ENCODE results near the gene RNF187.

The RNF187 gene

GRCh38 chr1:228478326-228478725 lies 8.9 kb upstream of the RNF187 start:
- Histone ChIP-seq H3K9ac (ENCODE audit: insufficient read length, low read depth) (no peak overlapping the region), H3K4me3 (ENCODE audit: insufficient read length, low read depth) (no peak overlapping the region), H3K27me3 (ENCODE audit: insufficient read depth, insufficient read length) (no peaks in the 10 kb centered on the region), H3K4me1 (ENCODE audit: insufficient read depth, insufficient read length) (peaks cover 16% of the 10 kb centered on the region), H3K9me3 (ENCODE audit: insufficient read depth, low read length) (no peaks in the 10 kb centered on the region), H3K36me3 (ENCODE audit: insufficient read depth, insufficient read length, low read length) (no peaks in the 10 kb centered on the region)
- no peak for TF ChIP-seq YY1 (IDR thresholded peaks at IDR 0.05; ENCODE audit: insufficient read depth, insufficient read length)
- no peak for TF ChIP-seq ZNF274 (IDR thresholded peaks at IDR 0.05; ENCODE audit: low read depth, low read length)
- TF ChIP-seq SUZ12 (IDR thresholded peaks at IDR 0.05; ENCODE audit: extremely low read depth, insufficient read depth, insufficient read length): no peak
- DNase-seq (ENCODE audit: low read depth, low spot score): no peak

- no peak for TF ChIP-seq SUZ12 (IDR thresholded peaks at IDR 0.05; ENCODE audit: extremely low read depth, insufficient read depth, insufficient read length)
- TF ChIP-seq ZNF274 (IDR thresholded peaks at IDR 0.05; ENCODE audit: low read depth, low read length): no peak
- TF ChIP-seq YY1 (IDR thresholded peaks at IDR 0.05; ENCODE audit: insufficient read depth, insufficient read length): no peak
- H3K36me3 ChIP-seq (ENCODE audit: insufficient read depth, insufficient read length, low read length): no peaks in the 10 kb centered on the region
- H3K27me3 ChIP-seq (ENCODE audit: insufficient read depth, insufficient read length): no peaks in the 10 kb centered on the region
- no peak overlapping the region for H3K4me3 ChIP-seq (ENCODE audit: insufficient read length, low read depth)
- no peaks in the 10 kb centered on the region for H3K9me3 ChIP-seq (ENCODE audit: insufficient read depth, low read length)
- H3K9ac ChIP-seq (ENCODE audit: insufficient read length, low read depth): peak overlapping the region; percentile 39
- no peak for DNase-seq (ENCODE audit: low read depth, low spot score)
- H3K4me1 ChIP-seq (ENCODE audit: insufficient read depth, insufficient read length): peaks cover 14% of the 10 kb centered on the region
Observed at GRCh38 chr1:228478912-228479711, 8.1 kb upstream of the RNF187 start.

- Histone ChIP-seq H3K9ac (ENCODE audit: insufficient read length, low read depth) (no peak overlapping the region), H3K9me3 (ENCODE audit: insufficient read depth, low read length) (no peaks in the 10 kb centered on the region), H3K4me1 (ENCODE audit: insufficient read depth, insufficient read length) (peaks cover 11% of the 10 kb centered on the region), H3K27me3 (ENCODE audit: insufficient read depth, insufficient read length) (no peaks in the 10 kb centered on the region), H3K4me3 (ENCODE audit: insufficient read length, low read depth) (no peak overlapping the region), H3K36me3 (ENCODE audit: insufficient read depth, insufficient read length, low read length) (peaks cover 2% of the 10 kb centered on the region)
- no peak for TF ChIP-seq SUZ12 (IDR thresholded peaks at IDR 0.05; ENCODE audit: extremely low read depth, insufficient read depth, insufficient read length)
- no peak for TF ChIP-seq YY1 (IDR thresholded peaks at IDR 0.05; ENCODE audit: insufficient read depth, insufficient read length)
- TF ChIP-seq ZNF274 (IDR thresholded peaks at IDR 0.05; ENCODE audit: low read depth, low read length): no peak
- DNase-seq (ENCODE audit: low read depth, low spot score): no peak
Observed at GRCh38 chr1:228483789-228484188, 3.4 kb upstream of the RNF187 start.

GRCh38 chr1:228486596-228487335 lies 416 bp upstream of the RNF187 start:
- DNase-seq (ENCODE audit: low read depth, low spot score): peak; percentile 94
- Histone ChIP-seq H3K4me3 (ENCODE audit: insufficient read length, low read depth) (peak overlapping the region; percentile 100), H3K4me1 (ENCODE audit: insufficient read depth, insufficient read length) (peaks cover 4% of the 10 kb centered on the region), H3K9me3 (ENCODE audit: insufficient read depth, low read length) (no peaks in the 10 kb centered on the region), H3K9ac (ENCODE audit: insufficient read length, low read depth) (peak overlapping the region; percentile 99), H3K36me3 (ENCODE audit: insufficient read depth, insufficient read length, low read length) (peaks cover 28% of the 10 kb centered on the region), H3K27me3 (ENCODE audit: insufficient read depth, insufficient read length) (no peaks in the 10 kb centered on the region)
- TF ChIP-seq YY1 (IDR thresholded peaks at IDR 0.05; ENCODE audit: insufficient read depth, insufficient read length): no peak
- TF ChIP-seq ZNF274 (IDR thresholded peaks at IDR 0.05; ENCODE audit: low read depth, low read length): no peak
- TF ChIP-seq SUZ12 (IDR thresholded peaks at IDR 0.05; ENCODE audit: extremely low read depth, insufficient read depth, insufficient read length): no peak

- TF ChIP-seq SUZ12 (IDR thresholded peaks at IDR 0.05; ENCODE audit: extremely low read depth, insufficient read depth, insufficient read length) (no peak), ZNF274 (IDR thresholded peaks at IDR 0.05; ENCODE audit: low read depth, low read length) (no peak), YY1 (IDR thresholded peaks at IDR 0.05; ENCODE audit: insufficient read depth, insufficient read length) (no peak)
- no peaks in the 10 kb centered on the region for H3K27me3 ChIP-seq (ENCODE audit: insufficient read depth, insufficient read length)
Observed at GRCh38 chr1:228488125-228488817, 1.1 kb downstream of the RNF187 start.

GRCh38 chr1:228488818-228489674 lies 1.9 kb downstream of the RNF187 start:
- Histone ChIP-seq H3K9me3 (ENCODE audit: insufficient read depth, low read length) (no peaks in the 10 kb centered on the region), H3K4me3 (ENCODE audit: insufficient read length, low read depth) (peak overlapping the region; percentile 100), H3K9ac (ENCODE audit: insufficient read length, low read depth) (peak overlapping the region; percentile 91), H3K4me1 (ENCODE audit: insufficient read depth, insufficient read length) (peaks cover 4% of the 10 kb centered on the region), H3K27me3 (ENCODE audit: insufficient read depth, insufficient read length) (no peaks in the 10 kb centered on the region), H3K36me3 (ENCODE audit: insufficient read depth, insufficient read length, low read length) (peaks cover 43% of the 10 kb centered on the region)
- TF ChIP-seq ZNF274 (IDR thresholded peaks at IDR 0.05; ENCODE audit: low read depth, low read length) (no peak), SUZ12 (IDR thresholded peaks at IDR 0.05; ENCODE audit: extremely low read depth, insufficient read depth, insufficient read length) (no peak), YY1 (IDR thresholded peaks at IDR 0.05; ENCODE audit: insufficient read depth, insufficient read length) (no peak)
- no peak for DNase-seq (ENCODE audit: low read depth, low spot score)

More at GRCh38 chr1:228488125-228488817, 1.1 kb downstream of the RNF187 start:
- no peaks in the 10 kb centered on the region for H3K9me3 ChIP-seq (ENCODE audit: insufficient read depth, low read length)
- H3K9ac ChIP-seq (ENCODE audit: insufficient read length, low read depth): peak overlapping the region; percentile 91
- H3K4me3 ChIP-seq (ENCODE audit: insufficient read length, low read depth): peak overlapping the region; percentile 100
- H3K4me1 ChIP-seq (ENCODE audit: insufficient read depth, insufficient read length): peaks cover 4% of the 10 kb centered on the region
- no peak for DNase-seq (ENCODE audit: low read depth, low spot score)
- H3K36me3 ChIP-seq (ENCODE audit: insufficient read depth, insufficient read length, low read length): peaks cover 35% of the 10 kb centered on the region
